ENCODE measurements around the gene TPSD1. TPM values are rescaled to one million over a fixed set of nuclear protein-coding genes. Genes with fewer than 3 reads are reported as not detected.
A peak's percentile ranks its signal among the peaks of the same experiment; 100 is the strongest.

The TPSD1 gene
- total and polyA plus RNA-seq, 9 of the 15 experiments (the other 6 are each of a cell fraction or from before 2014, with no cell fraction given): not detected

GRCh38 chr16:1274767-1275166 is 18.9 kb downstream of the TPSD1 start:
- ATAC-seq (no peak), FAIRE-seq (no peak), DNase-seq (ENCODE audit: extremely low read depth in 1 of 4, low spot score in 3 of 4) (no peak)
- H4K20me1 ChIP-seq (replicated peaks; ENCODE audit: control insufficient read depth, insufficient read depth, low read length): no peaks in the 10 kb centered on the region
- H3K36me3 ChIP-seq (ENCODE audit: control insufficient read depth, insufficient read depth, low read length): no peaks in the 10 kb centered on the region
- no peaks in the 10 kb centered on the region for H3K79me2 ChIP-seq (ENCODE audit: control insufficient read depth, insufficient read depth, low read length)
- in situ Hi-C loops (cut with MboI) (no loop called here), intact Hi-C loops (cut with micrococcal nuclease) (no loop called here)
- H3K4me3 ChIP-seq: no peak overlapping the region
- no peak overlapping the region for H3K9ac ChIP-seq (ENCODE audit: insufficient read depth in 1 of 2, low read depth in 2 of 2, low read length in 2 of 2)
- CTCF ChIA-PET (ENCODE audit: low intra/inter-chr PET ratio): no interaction called here
- no peak overlapping the region for H3K4me2 ChIP-seq (ENCODE audit: insufficient read depth, low read length)
- no peak overlapping the region for H2AFZ ChIP-seq (ENCODE audit: low read depth, low read length)
- H3K9me3 ChIP-seq (replicated peaks; ENCODE audit: control insufficient read depth, insufficient read depth, low read depth, low read length): no peaks in the 10 kb centered on the region
- no peaks in the 10 kb centered on the region for H3K9me1 ChIP-seq (ENCODE audit: control insufficient read depth, insufficient read depth, low read length)
- H3K27me3 ChIP-seq (ENCODE audit: control insufficient read depth in 2 of 2, insufficient read depth in 2 of 2, low read length in 2 of 2): peaks cover 8 to 31% of the 10 kb centered on the region in 2 experiments; a peak in 3 of 5 replicates
- WGBS (ENCODE audit: insufficient coverage, low coverage, missing lambda C conversion rate): 38% methylated on average over 3 of the region's 7 CpGs
- no peak for TF ChIP-seq MNT (conservative IDR thresholded peaks at IDR 0.05)
- TF ChIP-seq AFF4 (CRISPR knock-in tag; IDR thresholded peaks at IDR 0.05): no peak
- TF ChIP-seq GTF2F1 (IDR thresholded peaks at IDR 0.05; ENCODE audit: low read depth, low read length): no peak
- peak in 1 of 2 experiments; percentile 89; a peak in 1 of 4 replicates for TF ChIP-seq ARNT (IDR thresholded peaks at IDR 0.05)
- TF ChIP-seq NBN (IDR thresholded peaks at IDR 0.05; ENCODE audit: low read depth): no peak
- TF ChIP-seq ZNF121 (CRISPR knock-in tag; conservative IDR thresholded peaks at IDR 0.05): peak; percentile 37; the same call in 1 of the 2 replicates
- POLR2A ChIA-PET: interaction anchor here (1.6 kb wide), 1 partner anchor 9 kb away, joined by 3 read pairs; no protein-coding TSS in a partner anchor
- no peak overlapping the region for H3K27ac ChIP-seq (ENCODE audit: extremely low read depth, low read depth, low read length)
- BruUV-seq (replicated peaks): no TSS peak
- H3K4me1 ChIP-seq (replicated peaks in 1 of 2; ENCODE audit: control insufficient read depth in 2 of 2, insufficient read depth in 2 of 2, low read length in 2 of 2): peaks cover 0 to 51% of the 10 kb centered on the region in 2 experiments; a peak in 2 of 5 replicates
